ENCODE results near the gene EN2.

The EN2 gene

GRCh38 chr7:155453296-155454182, 4.4 kb upstream of the EN2 start:
- H3K4me3 Mint-ChIP-seq = peak overlapping the region; percentile 26
- H3K9me3 Mint-ChIP-seq = no peaks in the 10 kb centered on the region
- no peak overlapping the region for H3K27ac Mint-ChIP-seq
- no peaks in the 10 kb centered on the region for H3K36me3 Mint-ChIP-seq
- H3K4me1 Mint-ChIP-seq = peaks cover 9% of the 10 kb centered on the region
- peaks cover 42% of the 10 kb centered on the region for H3K27me3 Mint-ChIP-seq

- Mint-ChIP-seq H3K9me3 (no peaks in the 10 kb centered on the region), H3K27ac (no peak overlapping the region), H3K4me1 (peaks cover 12% of the 10 kb centered on the region), H3K27me3 (peaks cover 47% of the 10 kb centered on the region), H3K4me3 (peak overlapping the region; percentile 3), H3K36me3 (no peaks in the 10 kb centered on the region)
These were observed 3.5 kb upstream of the EN2 start for GRCh38 chr7:155454183-155455112.

GRCh38 chr7:155455132-155455693, 2.7 kb upstream of the EN2 start:
- Mint-ChIP-seq H3K4me1 (peaks cover 16% of the 10 kb centered on the region), H3K9me3 (no peaks in the 10 kb centered on the region), H3K36me3 (no peaks in the 10 kb centered on the region), H3K27me3 (peaks cover 51% of the 10 kb centered on the region), H3K27ac (no peak overlapping the region), H3K4me3 (no peak overlapping the region)

- peaks cover 16% of the 10 kb centered on the region for H3K4me1 Mint-ChIP-seq
- H3K4me3 Mint-ChIP-seq = peak overlapping the region; percentile 69
- no peaks in the 10 kb centered on the region for H3K9me3 Mint-ChIP-seq
- peak overlapping the region; percentile 12 for H3K27ac Mint-ChIP-seq
- H3K27me3 Mint-ChIP-seq = peaks cover 50% of the 10 kb centered on the region
- H3K36me3 Mint-ChIP-seq = no peaks in the 10 kb centered on the region
These were observed 1.9 kb upstream of the EN2 start for GRCh38 chr7:155455776-155456737.

- Mint-ChIP-seq H3K27me3 (peaks cover 47% of the 10 kb centered on the region), H3K9me3 (no peaks in the 10 kb centered on the region), H3K27ac (no peak overlapping the region), H3K36me3 (no peaks in the 10 kb centered on the region), H3K4me1 (peaks cover 16% of the 10 kb centered on the region), H3K4me3 (peak overlapping the region; percentile 69)
These were observed 988 bp upstream of the EN2 start for GRCh38 chr7:155456738-155457543.

GRCh38 chr7:155457544-155458110, 302 bp upstream of the EN2 start:
- Mint-ChIP-seq H3K36me3 (no peaks in the 10 kb centered on the region), H3K4me1 (peaks cover 16% of the 10 kb centered on the region), H3K27ac (no peak overlapping the region), H3K4me3 (peak overlapping the region; percentile 54), H3K9me3 (no peaks in the 10 kb centered on the region), H3K27me3 (peaks cover 50% of the 10 kb centered on the region)

- Mint-ChIP-seq H3K4me3 (peak overlapping the region; percentile 15), H3K27me3 (peaks cover 47% of the 10 kb centered on the region), H3K9me3 (no peaks in the 10 kb centered on the region), H3K36me3 (no peaks in the 10 kb centered on the region), H3K27ac (peak overlapping the region; percentile 30), H3K4me1 (peaks cover 16% of the 10 kb centered on the region)
These were observed 1.2 kb downstream of the EN2 start for GRCh38 chr7:155458878-155459699.

- peaks cover 16% of the 10 kb centered on the region for H3K4me1 Mint-ChIP-seq
These were observed 2.0 kb downstream of the EN2 start for GRCh38 chr7:155459700-155460461.

GRCh38 chr7:155460926-155461613, 3.1 kb downstream of the EN2 start:
- no peaks in the 10 kb centered on the region for H3K36me3 Mint-ChIP-seq
- no peak overlapping the region for H3K27ac Mint-ChIP-seq
- H3K27me3 Mint-ChIP-seq = peaks cover 51% of the 10 kb centered on the region
- H3K9me3 Mint-ChIP-seq = no peaks in the 10 kb centered on the region
- peaks cover 16% of the 10 kb centered on the region for H3K4me1 Mint-ChIP-seq
- H3K4me3 Mint-ChIP-seq = no peak overlapping the region

More at GRCh38 chr7:155459700-155460461, 2.0 kb downstream of the EN2 start:
- peak overlapping the region; percentile 15 for H3K4me3 Mint-ChIP-seq
- H3K27me3 Mint-ChIP-seq = peaks cover 48% of the 10 kb centered on the region
- H3K27ac Mint-ChIP-seq = no peak overlapping the region
- H3K9me3 Mint-ChIP-seq = no peaks in the 10 kb centered on the region
- no peaks in the 10 kb centered on the region for H3K36me3 Mint-ChIP-seq

- Mint-ChIP-seq H3K4me3 (no peak overlapping the region), H3K27ac (no peak overlapping the region), H3K27me3 (peaks cover 48% of the 10 kb centered on the region), H3K36me3 (no peaks in the 10 kb centered on the region), H3K4me1 (peaks cover 12% of the 10 kb centered on the region), H3K9me3 (no peaks in the 10 kb centered on the region)
These were observed 3.7 kb downstream of the EN2 start for GRCh38 chr7:155461631-155462030.

GRCh38 chr7:155462163-155462735, 4.3 kb downstream of the EN2 start:
- H3K27ac Mint-ChIP-seq = no peak overlapping the region
- peaks cover 46% of the 10 kb centered on the region for H3K27me3 Mint-ChIP-seq
- no peaks in the 10 kb centered on the region for H3K9me3 Mint-ChIP-seq

More at GRCh38 chr7:155462163-155462735, 4.3 kb downstream of the EN2 start:
- Mint-ChIP-seq H3K4me3 (no peak overlapping the region), H3K4me1 (peaks cover 7% of the 10 kb centered on the region), H3K36me3 (no peaks in the 10 kb centered on the region)
